Measurements from ENCODE around the gene PGBD2. TPM values are rescaled to one million over a fixed set of nuclear protein-coding genes. Genes with fewer than 3 reads are reported as not detected.

The PGBD2 gene
- total RNA-seq, 120 experiments from 2014 or later: 3.2 to 11.1 (median 6.2) TPM

Other genes starting within 250 kb of the PGBD2 start
- gene OR14I1, start 203.5 kb upstream of the PGBD2 start, total RNA-seq: 10 to 100 TPM in 18 of 120 experiments, 1 to 10 TPM in 102; 2.0 to 14.1 (median 7.1) TPM
- 10 to 100 TPM in 87 of 120 experiments, 1 to 10 TPM in 33; 3.7 to 22.7 (median 11.7) TPM for gene LYPD8, start 150.5 kb upstream of the PGBD2 start, total RNA-seq
- gene SH3BP5L, start 80.3 kb upstream of the PGBD2 start, total RNA-seq: 10 to 100 TPM; 24.9 to 51.7 (median 37.5) TPM
- 10 to 100 TPM; 15.9 to 43.0 (median 23.4) TPM for gene ZNF672, start 68.0 kb upstream of the PGBD2 start, total RNA-seq
- gene ZNF692, start 47.1 kb upstream of the PGBD2 start, total RNA-seq: 100 to 1,000 TPM in 5 of 120 experiments, 10 to 100 TPM in 115; 27.9 to 117 (median 68.8) TPM